ENCODE measurements around the gene ARMC2.

The ARMC2 gene

DNA sequence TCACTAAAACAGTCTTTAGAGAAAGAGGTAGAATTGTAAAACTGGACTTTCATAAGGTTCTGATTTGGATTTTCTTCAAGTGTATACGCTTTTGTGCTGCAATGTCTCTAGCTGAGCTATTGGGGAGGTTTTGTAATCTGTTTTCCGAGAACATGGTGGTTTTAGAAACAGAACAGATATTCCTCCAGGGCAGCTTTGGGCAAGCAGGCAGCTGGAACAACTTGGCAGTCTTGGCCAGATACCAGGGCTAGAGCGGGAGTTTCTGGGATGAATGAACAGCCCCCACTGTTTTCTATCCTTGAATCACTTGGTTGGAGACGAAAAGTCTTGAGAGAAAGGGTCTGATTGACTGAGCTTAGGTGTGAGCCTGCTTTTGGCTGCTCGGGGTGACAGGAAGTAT lies 17.1 kb upstream of the ARMC2 start:
- no peaks in the 10 kb centered on the region for H3F3A ChIP-seq (ENCODE audit: control insufficient read depth, insufficient read depth)
- no peaks in the 10 kb centered on the region for H3K9me3 ChIP-seq (ENCODE audit: control insufficient read depth, insufficient read depth, low read length)
- no peaks in the 10 kb centered on the region for H3K9me2 ChIP-seq (replicated peaks; ENCODE audit: control insufficient read depth, low read length)
- no peaks in the 10 kb centered on the region for H4K20me1 ChIP-seq (ENCODE audit: control insufficient read depth, insufficient read depth, low read depth, low read length)
- no peak overlapping the region for H3K27ac ChIP-seq (ENCODE audit: low read depth, low read length)
- no peak overlapping the region for H3K4me2 ChIP-seq (ENCODE audit: low read length)
- no peaks in the 10 kb centered on the region for H3K79me2 ChIP-seq (ENCODE audit: control insufficient read depth, low read length)
- no peaks in the 10 kb centered on the region for H3K36me3 ChIP-seq (ENCODE audit: control insufficient read depth, low read length)
- H3K27me3 ChIP-seq (ENCODE audit: control insufficient read depth, low read length): peaks cover 4% of the 10 kb centered on the region; the same call in 1 of the 2 replicates
- no peaks in the 10 kb centered on the region for H3K4me1 ChIP-seq (ENCODE audit: control insufficient read depth, low read length)
- TF ChIP-seq, protein P1, sequence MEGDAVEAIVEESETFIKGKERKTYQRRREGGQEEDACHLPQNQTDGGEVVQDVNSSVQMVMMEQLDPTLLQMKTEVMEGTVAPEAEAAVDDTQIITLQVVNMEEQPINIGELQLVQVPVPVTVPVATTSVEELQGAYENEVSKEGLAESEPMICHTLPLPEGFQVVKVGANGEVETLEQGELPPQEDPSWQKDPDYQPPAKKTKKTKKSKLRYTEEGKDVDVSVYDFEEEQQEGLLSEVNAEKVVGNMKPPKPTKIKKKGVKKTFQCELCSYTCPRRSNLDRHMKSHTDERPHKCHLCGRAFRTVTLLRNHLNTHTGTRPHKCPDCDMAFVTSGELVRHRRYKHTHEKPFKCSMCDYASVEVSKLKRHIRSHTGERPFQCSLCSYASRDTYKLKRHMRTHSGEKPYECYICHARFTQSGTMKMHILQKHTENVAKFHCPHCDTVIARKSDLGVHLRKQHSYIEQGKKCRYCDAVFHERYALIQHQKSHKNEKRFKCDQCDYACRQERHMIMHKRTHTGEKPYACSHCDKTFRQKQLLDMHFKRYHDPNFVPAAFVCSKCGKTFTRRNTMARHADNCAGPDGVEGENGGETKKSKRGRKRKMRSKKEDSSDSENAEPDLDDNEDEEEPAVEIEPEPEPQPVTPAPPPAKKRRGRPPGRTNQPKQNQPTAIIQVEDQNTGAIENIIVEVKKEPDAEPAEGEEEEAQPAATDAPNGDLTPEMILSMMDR (IDR thresholded peaks at IDR 0.05; ENCODE audit: low read depth, low read length, poor library complexity, severe bottlenecking): no peak
- TF ChIP-seq EZH2phosphoT487 (IDR thresholded peaks at IDR 0.05; ENCODE audit: borderline replicate concordance, low read length): no peak
- H3K4me3 ChIP-seq (ENCODE audit: low read length): no peak overlapping the region

DNA sequence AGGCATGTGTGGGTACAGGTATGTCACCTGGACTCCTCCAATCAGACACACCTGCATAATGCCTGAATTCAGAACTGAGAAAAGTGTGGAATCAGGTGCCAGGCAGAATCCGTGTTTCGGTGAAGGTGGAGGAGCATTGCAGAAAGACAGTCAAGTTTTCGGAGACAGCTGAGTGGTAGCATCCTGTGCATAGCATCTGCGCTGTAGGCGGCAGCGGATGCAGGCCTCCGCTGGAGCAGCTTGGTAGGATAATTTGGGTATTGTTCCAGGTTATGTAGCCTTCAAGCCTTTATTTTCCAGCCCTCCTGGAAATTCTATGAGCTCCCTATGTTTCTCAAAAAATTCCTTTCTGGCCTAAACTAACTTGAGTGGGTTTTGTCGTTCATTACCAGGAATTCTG lies 15.5 kb upstream of the ARMC2 start:
- H3K79me2 ChIP-seq (ENCODE audit: control insufficient read depth, low read length): no peaks in the 10 kb centered on the region
- H3K4me2 ChIP-seq (ENCODE audit: low read length): no peak overlapping the region
- no peak for TF ChIP-seq EZH2phosphoT487 (IDR thresholded peaks at IDR 0.05; ENCODE audit: borderline replicate concordance, low read length)
- TF ChIP-seq, protein P1 (IDR thresholded peaks at IDR 0.05; ENCODE audit: low read depth, low read length, poor library complexity, severe bottlenecking): no peak
- H3K9me3 ChIP-seq (ENCODE audit: control insufficient read depth, insufficient read depth, low read length): no peaks in the 10 kb centered on the region
- peaks cover 4% of the 10 kb centered on the region; the same call in 1 of the 2 replicates for H3K27me3 ChIP-seq (ENCODE audit: control insufficient read depth, low read length)
- H3K4me3 ChIP-seq (ENCODE audit: low read length): no peak overlapping the region
- H3F3A ChIP-seq (ENCODE audit: control insufficient read depth, insufficient read depth): no peaks in the 10 kb centered on the region
- H3K4me1 ChIP-seq (ENCODE audit: control insufficient read depth, low read length): peaks cover 7% of the 10 kb centered on the region
- H3K9me2 ChIP-seq (replicated peaks; ENCODE audit: control insufficient read depth, low read length): no peaks in the 10 kb centered on the region
- no peak overlapping the region for H3K27ac ChIP-seq (ENCODE audit: low read depth, low read length)
- no peaks in the 10 kb centered on the region for H4K20me1 ChIP-seq (ENCODE audit: control insufficient read depth, insufficient read depth, low read depth, low read length)
- no peaks in the 10 kb centered on the region for H3K36me3 ChIP-seq (ENCODE audit: control insufficient read depth, low read length)

DNA sequence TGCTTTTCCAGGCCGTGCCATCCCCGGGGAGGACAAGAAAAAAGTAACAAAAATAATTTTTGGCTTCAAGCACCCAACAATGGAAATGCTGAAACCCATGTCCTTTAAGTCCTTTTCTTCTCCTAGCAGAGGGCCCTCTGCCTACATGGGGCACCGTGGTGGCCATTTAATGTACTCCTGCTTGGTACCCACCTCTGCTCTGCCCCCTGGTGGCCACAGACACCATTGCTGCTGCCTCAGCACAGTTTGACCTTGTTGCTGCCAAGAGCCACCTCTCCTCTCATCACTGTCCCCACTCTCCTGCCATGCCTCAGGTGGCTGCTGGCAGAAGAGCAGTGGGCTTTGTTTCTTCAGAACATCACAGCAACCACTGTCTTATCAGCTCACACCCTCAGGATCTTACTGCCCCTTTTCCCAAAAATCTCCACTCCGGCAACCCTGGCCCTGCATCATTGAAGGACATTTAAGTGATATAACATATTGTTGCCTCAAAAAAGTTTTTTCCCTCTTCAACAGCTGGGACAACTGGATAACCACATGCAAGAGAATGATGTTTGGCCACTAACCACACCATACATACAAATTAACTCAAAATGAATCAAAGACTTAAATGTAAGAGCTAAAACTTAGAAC lies 12.9 kb upstream of the ARMC2 start:
- no peaks in the 10 kb centered on the region for H3K79me2 ChIP-seq (ENCODE audit: control insufficient read depth, low read length)
- no peaks in the 10 kb centered on the region for H4K20me1 ChIP-seq (ENCODE audit: control insufficient read depth, insufficient read depth, low read depth, low read length)
- peaks cover 10% of the 10 kb centered on the region; the same call in 1 of the 2 replicates for H3K27me3 ChIP-seq (ENCODE audit: control insufficient read depth, low read length)
- no peaks in the 10 kb centered on the region for H3K36me3 ChIP-seq (ENCODE audit: control insufficient read depth, low read length)
- no peak overlapping the region for H3K4me3 ChIP-seq (ENCODE audit: low read length)
- H3K4me1 ChIP-seq (ENCODE audit: control insufficient read depth, low read length): peaks cover 8% of the 10 kb centered on the region
- H3K9me2 ChIP-seq (replicated peaks; ENCODE audit: control insufficient read depth, low read length): no peaks in the 10 kb centered on the region
- no peak for TF ChIP-seq EZH2phosphoT487 (IDR thresholded peaks at IDR 0.05; ENCODE audit: borderline replicate concordance, low read length)
- TF ChIP-seq, protein P1 (IDR thresholded peaks at IDR 0.05; ENCODE audit: low read depth, low read length, poor library complexity, severe bottlenecking): peak; percentile 94
- no peak overlapping the region for H3K27ac ChIP-seq (ENCODE audit: low read depth, low read length)
- H3K9me3 ChIP-seq (ENCODE audit: control insufficient read depth, insufficient read depth, low read length): no peaks in the 10 kb centered on the region
- no peak overlapping the region for H3K4me2 ChIP-seq (ENCODE audit: low read length)
- H3F3A ChIP-seq (ENCODE audit: control insufficient read depth, insufficient read depth): no peaks in the 10 kb centered on the region

Data from DOHH2 (cell line).